Endothelial cell of umbilical vein (primary cell): Measurements from ENCODE around the gene PFN4. TPM values are rescaled to one million over a fixed set of nuclear protein-coding genes. Genes with fewer than 3 reads are reported as not detected.

Experiments used
- BruUV-seq: library from RNA; stranded (reverse); fragments of 400-500 nt; replicated peaks from 2 replicates; lab custom pipeline; 2021; lab: Mats Ljungman, UMichigan
- CTCF ChIA-PET: fragments of 300-600, 350-600 bp; sonication (Branson Sonifier 250); formaldehyde crosslinking; loops from one replicate; lab custom pipeline; 2021; ENCODE audit warnings: antibody characterized with exemption, inconsistent platforms; lab: Charles Lee
- POLR2A ChIA-PET: fragments of 300-600, 350-600 bp; sonication (Branson Sonifier 250); formaldehyde crosslinking; loops from one replicate; lab custom pipeline; 2021; ENCODE audit warnings: antibody characterized with exemption, inconsistent platforms; lab: Charles Lee
- DNase-seq: peaks from one replicate; pipeline ENCODE4 v3.0.0-alpha.2; 2011; ENCODE audit warnings: low read depth, low spot score
- FAIRE-seq: peaks from 2 replicates; lab custom pipeline; 2011; peaks lifted over from hg19 to GRCh38; lab: Jason Lieb, UNC
- H2AFZ ChIP-seq: 2 replicates; pipeline ENCODE4 v1.6.0; 2012; ENCODE audit warnings: low read depth, low read length, control low read depth, inconsistent platforms
- H3K27ac ChIP-seq: 2 replicates; pipeline ENCODE4 v1.5.1; 2011; ENCODE audit warnings: low read depth, mild to moderate bottlenecking, control low read depth, low read length, moderate library complexity; ENCODE audit not compliant: insufficient read depth
- H3K27me3 ChIP-seq, 2 experiments: 2 replicates each; pipeline versions ENCODE4 v1.6.0 to v1.6.1; 2011; ENCODE audit warnings: low read length in 2 of 2, mixed read lengths in 1 of 2; ENCODE audit not compliant: control insufficient read depth in 2 of 2, insufficient read depth in 2 of 2
- H3K36me3 ChIP-seq, 2 experiments: 2 replicates in 1 of 2; 3 replicates in 1 of 2; pipeline ENCODE4 v1.5.1; 2011; ENCODE audit warnings: low read length in 2 of 2, mild to moderate bottlenecking in 1 of 2, moderate library complexity in 1 of 2; ENCODE audit not compliant: control insufficient read depth in 2 of 2, insufficient read depth in 2 of 2; ENCODE audit errors: extremely low read depth in 1 of 2
- H3K4me1 ChIP-seq: 3 replicates; pipeline ENCODE4 v1.5.1; 2011; ENCODE audit warnings: mild to moderate bottlenecking, low read length; ENCODE audit not compliant: control insufficient read depth, insufficient read depth; ENCODE audit errors: extremely low read depth
- H3K4me2 ChIP-seq: 2 replicates; pipeline ENCODE4 v1.6.1; 2011; ENCODE audit warnings: low read length, control low read depth, mixed read lengths; ENCODE audit not compliant: insufficient read depth
- H3K4me3 ChIP-seq, 3 experiments: fragments of 200-600 bp in 1 of 3; sonication (generic), shearing (Covaris generic) in 1 of 3; replicated peaks in 1 of 3; 2 replicates each; pipeline ENCODE4 v1.5.1; 2011 to 2016; ENCODE audit warnings: control low read depth in 3 of 3, low read length in 3 of 3, mild to moderate bottlenecking in 2 of 3, inconsistent platforms in 1 of 3, low read depth in 1 of 3, moderate library complexity in 1 of 3; ENCODE audit not compliant: insufficient read depth in 1 of 3
- H3K79me2 ChIP-seq: 2 replicates; pipeline ENCODE4 v1.6.0; 2012; ENCODE audit warnings: low read length, inconsistent platforms; ENCODE audit not compliant: control insufficient read depth, insufficient read depth
- H3K9ac ChIP-seq: replicated peaks from 2 replicates; pipeline ENCODE3; 2011; ENCODE audit warnings: low read length, control low read depth; ENCODE audit not compliant: insufficient read depth; ENCODE audit errors: extremely low read depth
- H3K9me1 ChIP-seq: replicated peaks from 3 replicates; pipeline ENCODE4 v1.6.0; 2011; ENCODE audit warnings: mild to moderate bottlenecking, low read length; ENCODE audit not compliant: control insufficient read depth, insufficient read depth; ENCODE audit errors: extremely low read depth
- H3K9me3 ChIP-seq: replicated peaks from 2 replicates; pipeline ENCODE4 v1.5.1; 2012; ENCODE audit warnings: low read length, inconsistent platforms; ENCODE audit not compliant: control insufficient read depth, insufficient read depth
- H4K20me1 ChIP-seq: replicated peaks from 2 replicates; pipeline ENCODE3; 2011; ENCODE audit warnings: mild to moderate bottlenecking, low read length; ENCODE audit not compliant: control insufficient read depth, insufficient read depth; ENCODE audit errors: extremely low read depth
- CTCF ChIP-seq, 2 donors: IDR thresholded peaks; 1 replicate in 1 of 2; 2 replicates in 1 of 2; pipeline ENCODE4 v1.5.1; 2011; ENCODE audit warnings: low read length in 2 of 2, mild to moderate bottlenecking in 2 of 2, moderate library complexity in 2 of 2, control low read depth in 1 of 2, inconsistent platforms in 1 of 2, low read depth in 1 of 2; ENCODE audit not compliant: insufficient read depth in 1 of 2; ENCODE audit errors: extremely low read depth in 1 of 2
- EZH2 ChIP-seq: IDR thresholded peaks from 2 replicates; pipeline ENCODE4 v1.6.1; 2012; ENCODE audit warnings: borderline replicate concordance, low read depth, mild to moderate bottlenecking, moderate library complexity, low read length, inconsistent platforms; ENCODE audit not compliant: severe bottlenecking
- FOS ChIP-seq: IDR thresholded peaks from 2 replicates; pipeline ENCODE4 v1.6.1; 2011; ENCODE audit warnings: mild to moderate bottlenecking, low read length, moderate library complexity, borderline replicate concordance; ENCODE audit not compliant: insufficient read depth
- GATA2 ChIP-seq: IDR thresholded peaks from 2 replicates; pipeline ENCODE4 v1.7.0; 2011; ENCODE audit warnings: low read depth, mild to moderate bottlenecking, moderate library complexity, mixed read lengths, low read length; ENCODE audit not compliant: insufficient read length, insufficient read depth
- JUN ChIP-seq: IDR thresholded peaks from 2 replicates; pipeline ENCODE4 v1.6.1; 2011; ENCODE audit warnings: borderline replicate concordance, low read depth; ENCODE audit not compliant: insufficient read length, insufficient read depth
- MAX ChIP-seq: IDR thresholded peaks from 2 replicates; pipeline ENCODE4 v1.6.1; 2011; ENCODE audit not compliant: insufficient read depth, insufficient read length
- MYC ChIP-seq: IDR thresholded peaks from one replicate; pipeline ENCODE4 v1.6.1; 2011; ENCODE audit warnings: mild to moderate bottlenecking, low read depth, low read length
- POLR2A ChIP-seq: IDR thresholded peaks from 2 replicates; pipeline ENCODE4 v1.6.1; 2012; ENCODE audit warnings: low read depth, mild to moderate bottlenecking, control low read depth, low read length
- POLR2AphosphoS5 ChIP-seq: IDR thresholded peaks from 2 replicates; pipeline ENCODE4 v1.6.1; 2012; ENCODE audit warnings: low read depth, mild to moderate bottlenecking, control low read depth, low read length, moderate library complexity; ENCODE audit not compliant: insufficient read depth
- dilution Hi-C: fragments of 300-500 bp; cut with MboI; formaldehyde crosslinking; loops from one replicate; pipeline ENCODE4 v1.15.0; 2019; ENCODE audit warnings: low sequenced_read_pairs; ENCODE audit not compliant: extremely low pct_ligation_motif_present
- intact Hi-C: fragments of 100-400 bp; cut with micrococcal nuclease; formaldehyde crosslinking; loops from one replicate; pipeline ENCODE4 v1.10.0; 2022
- polyA plus RNA-seq, 4 experiments: library from polyadenylated mRNA; depleted of rRNA in 3 of 4; stranded (reverse) in 3 of 4; unstranded in 1 of 4; fragments of >200 nt; gene quantifications; 2 replicates each; pipeline versions ENCODE4 v1.2.1 to v1.2.3, GENCODE V29; 2011 to 2012; ENCODE audit warnings: missing spikeins in 1 of 4
- total RNA-seq: library from RNA; stranded (reverse); gene quantifications from 2 replicates; pipeline ENCODE4 v1.2.3, GENCODE V29; 2021

PFN4 gene
- total and polyA plus RNA-seq, 2 donors (not counting 3 experiments of a cell fraction or from before 2014, with no cell fraction given) = 0.23 to 0.93 TPM

DNA sequence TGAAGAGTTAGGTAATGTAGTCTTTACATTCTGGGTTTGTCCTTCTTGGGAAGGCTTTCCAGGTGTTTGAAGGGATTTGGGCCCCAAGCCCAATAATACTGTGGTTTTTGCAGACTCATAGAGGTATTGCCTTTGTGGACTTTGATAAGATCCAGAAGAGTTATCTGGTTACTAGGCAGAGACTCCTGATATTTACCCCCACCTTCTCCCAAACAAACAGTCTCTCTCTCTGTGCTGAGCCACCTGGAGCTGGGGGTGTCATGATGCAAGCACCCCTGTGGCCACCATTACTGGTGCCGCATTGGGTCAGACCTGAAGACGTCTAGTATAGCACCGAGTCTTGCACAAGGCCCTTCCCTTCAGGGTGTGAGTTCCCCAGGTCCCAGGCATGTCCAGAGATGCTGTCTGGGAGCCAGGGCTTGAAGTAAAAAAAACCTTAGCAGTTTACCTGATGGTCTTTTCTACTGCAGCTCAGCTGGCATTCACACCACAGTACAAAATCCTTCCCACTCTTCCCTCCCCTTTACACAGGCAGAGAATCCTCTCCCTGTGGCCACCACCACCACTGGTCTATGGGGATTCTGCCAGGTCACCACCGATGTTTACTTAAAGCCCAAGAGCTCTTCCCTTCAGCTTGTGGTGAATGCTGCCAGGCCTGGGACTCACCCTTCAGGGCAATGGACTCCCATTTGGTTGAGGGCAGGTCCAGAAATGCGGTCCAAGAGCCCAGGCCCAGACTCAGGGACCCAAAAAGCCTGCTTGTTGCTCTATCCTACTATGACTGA is 29.5 kb upstream of the PFN4 start:
- Histone ChIP-seq H3K27ac (no peak overlapping the region), H3K9me1 (no peaks in the 10 kb centered on the region), H3K9me3 (no peaks in the 10 kb centered on the region), H3K9ac (no peak overlapping the region), H3K36me3 (no peaks in the 10 kb centered on the region), H4K20me1 (no peaks in the 10 kb centered on the region), H2AFZ (no peak overlapping the region), H3K79me2 (no peaks in the 10 kb centered on the region), H3K27me3 (no peaks in the 10 kb centered on the region), H3K4me1 (no peaks in the 10 kb centered on the region), H3K4me2 (no peak overlapping the region), H3K4me3 (no peak overlapping the region)
- CTCF ChIA-PET = interaction anchor here (1.6 kb wide), 1 partner anchor 11 kb away, joined by 6 read pairs; no protein-coding TSS in a partner anchor
- DNase-seq (no peak), FAIRE-seq (no peak)
- intact Hi-C loops (no loop called here), dilution Hi-C loops (no loop called here)
- no TSS peak for BruUV-seq
- TF ChIP-seq MYC (no peak), MAX (no peak), EZH2 (no peak), CTCF (IDR thresholded peaks at IDR 0.05; ENCODE audit: extremely low read depth in 1 of 2, insufficient read depth in 1 of 2, low read depth in 1 of 2, low read length in 2 of 2) (no peak), JUN (no peak), POLR2A (no peak), FOS (no peak), GATA2 (no peak), POLR2AphosphoS5 (no peak)
- POLR2A ChIA-PET = no interaction called here
